ENCODE measurements around the gene KIRREL3.

KIRREL3 gene

GRCh38 chr11:126430581-126431335 lies 569.8 kb downstream of the KIRREL3 start:
- DNase-seq = no peak

- no peak for DNase-seq
Observed at GRCh38 chr11:126426820-126427749, 573.5 kb downstream of the KIRREL3 start.

GRCh38 chr11:126426106-126426505 lies 574.5 kb downstream of the KIRREL3 start:
- no peak for DNase-seq

GRCh38 chr11:126424471-126425039 lies 576.0 kb downstream of the KIRREL3 start:
- DNase-seq = no peak

GRCh38 chr11:126423743-126424142 lies 576.8 kb downstream of the KIRREL3 start:
- no peak for DNase-seq

GRCh38 chr11:126423154-126423553 lies 577.4 kb downstream of the KIRREL3 start:
- no peak for DNase-seq

GRCh38 chr11:126422446-126422845 lies 578.1 kb downstream of the KIRREL3 start:
- DNase-seq = no peak

GRCh38 chr11:126421271-126421671 lies 579.3 kb downstream of the KIRREL3 start:
- DNase-seq = no peak

GRCh38 chr11:126420698-126421256 lies 579.8 kb downstream of the KIRREL3 start:
- no peak for DNase-seq

GRCh38 chr11:126419801-126420697 lies 580.5 kb downstream of the KIRREL3 start:
- DNase-seq = no peak

GRCh38 chr11:126418887-126419286 lies 581.7 kb downstream of the KIRREL3 start:
- no peak for DNase-seq

- DNase-seq = no peak
Observed at GRCh38 chr11:126417091-126417862, 583.3 kb downstream of the KIRREL3 start.

GRCh38 chr11:126416542-126417090 lies 584.0 kb downstream of the KIRREL3 start:
- DNase-seq = peak; percentile 87

GRCh38 chr11:126415669-126416420 lies 584.7 kb downstream of the KIRREL3 start:
- no peak for DNase-seq

GRCh38 chr11:126415128-126415527 lies 585.4 kb downstream of the KIRREL3 start:
- DNase-seq = no peak

- DNase-seq = no peak
Observed at GRCh38 chr11:126414615-126415014, 586.0 kb downstream of the KIRREL3 start.

GRCh38 chr11:126413843-126414405 lies 586.6 kb downstream of the KIRREL3 start:
- no peak for DNase-seq

- no peak for DNase-seq
Observed at GRCh38 chr11:126413426-126413825, 587.1 kb downstream of the KIRREL3 start.

GRCh38 chr11:126411971-126412381 lies 588.6 kb downstream of the KIRREL3 start:
- DNase-seq = no peak

GRCh38 chr11:126410649-126411048 lies 589.9 kb downstream of the KIRREL3 start:
- DNase-seq = no peak

All from NCI-H774 (cell line).